NCI-H2196 (cell line): ENCODE data around the gene GPBP1L1.
"Not testable (repeated sequence)": the region's sequence is repeated elsewhere in the genome, so short reads cannot be mapped to it uniquely, and the experiment has no call there.

Experiments used
- DNase-seq: peaks from one replicate; lab custom pipeline; 2025; ENCODE audit not compliant: unreplicated experiment; lab: John Stamatoyannopoulos, UW

Gene GPBP1L1

GRCh38 chr1:45682942-45683341 lies 3.4 kb downstream of the GPBP1L1 start:
- DNase-seq = no peak

- DNase-seq = no peak
These were observed 7.2 kb downstream of the GPBP1L1 start for GRCh38 chr1:45679123-45679522.

- DNase-seq = no peak
These were observed 7.8 kb downstream of the GPBP1L1 start for GRCh38 chr1:45678489-45678888.

- DNase-seq = no peak
These were observed 8.5 kb downstream of the GPBP1L1 start for GRCh38 chr1:45677751-45678245.

GRCh38 chr1:45676553-45676952 lies 9.8 kb downstream of the GPBP1L1 start:
- not testable (repeated sequence) for DNase-seq

- no peak for DNase-seq
These were observed 11.9 kb downstream of the GPBP1L1 start for GRCh38 chr1:45674478-45674877.

- no peak for DNase-seq
These were observed 12.4 kb downstream of the GPBP1L1 start for GRCh38 chr1:45673956-45674355.

- DNase-seq = no peak
These were observed 16.3 kb downstream of the GPBP1L1 start for GRCh38 chr1:45669859-45670655.

GRCh38 chr1:45669379-45669778 lies 17.0 kb downstream of the GPBP1L1 start:
- DNase-seq = no peak

GRCh38 chr1:45668526-45668925 lies 17.8 kb downstream of the GPBP1L1 start:
- no peak for DNase-seq

GRCh38 chr1:45667321-45668111 lies 18.8 kb downstream of the GPBP1L1 start:
- DNase-seq = no peak

GRCh38 chr1:45666836-45667235 lies 19.5 kb downstream of the GPBP1L1 start:
- DNase-seq = no peak

- no peak for DNase-seq
These were observed 26.0 kb downstream of the GPBP1L1 start for GRCh38 chr1:45660336-45660735.

GRCh38 chr1:45659222-45659621 lies 27.1 kb downstream of the GPBP1L1 start:
- no peak for DNase-seq

- no peak for DNase-seq
These were observed 28.2 kb downstream of the GPBP1L1 start for GRCh38 chr1:45658171-45658570.

GRCh38 chr1:45656573-45657226 lies 29.6 kb downstream of the GPBP1L1 start:
- DNase-seq = no peak

GRCh38 chr1:45654540-45655280 lies 31.6 kb downstream of the GPBP1L1 start:
- DNase-seq = no peak

GRCh38 chr1:45647248-45648021 lies 38.9 kb downstream of the GPBP1L1 start:
- DNase-seq = no peak

- DNase-seq = no peak
These were observed 41.7 kb downstream of the GPBP1L1 start for GRCh38 chr1:45644661-45645060.

- DNase-seq = peak; percentile 36
These were observed 42.4 kb downstream of the GPBP1L1 start for GRCh38 chr1:45643978-45644377.
